Skeletal muscle tissue (tissue), 4 donors: ENCODE measurements around the gene MRGPRG. TPM values are rescaled to one million over a fixed set of nuclear protein-coding genes. Genes with fewer than 3 reads are reported as not detected.
"Not testable (repeated sequence)": the region's sequence is repeated elsewhere in the genome, so short reads cannot be mapped to it uniquely, and the experiment has no call there.

ENCODE experiments used
- H3K27ac ChIP-seq: one replicate; pipeline ENCODE4 v1.7.0; 2013; ENCODE audit warnings: mild to moderate bottlenecking, low read depth, low read length, inconsistent platforms
- H3K27me3 ChIP-seq, 3 donors: one replicate each; pipeline ENCODE4 v1.7.0; 2013; ENCODE audit warnings: low read length in 3 of 3; ENCODE audit not compliant: control insufficient read depth in 3 of 3, insufficient read depth in 3 of 3
- H3K36me3 ChIP-seq, 3 donors: one replicate each; pipeline ENCODE4 v1.7.0; 2013; ENCODE audit warnings: low read length in 3 of 3; ENCODE audit not compliant: control insufficient read depth in 3 of 3, insufficient read depth in 3 of 3
- H3K4me1 ChIP-seq, 3 donors: one replicate each; pipeline ENCODE4 v1.7.0; 2013; ENCODE audit warnings: low read length in 3 of 3, mild to moderate bottlenecking in 3 of 3; ENCODE audit not compliant: control insufficient read depth in 3 of 3, insufficient read depth in 3 of 3
- H3K4me3 ChIP-seq, 3 donors: one replicate each; pipeline ENCODE4 v1.7.0; 2013; ENCODE audit warnings: low read length in 3 of 3
- H3K9ac ChIP-seq, 3 donors: one replicate each; pipeline ENCODE4 v1.7.0; 2013; ENCODE audit warnings: low read length in 3 of 3, mild to moderate bottlenecking in 3 of 3, moderate library complexity in 2 of 3, low read depth in 1 of 3
- H3K9me3 ChIP-seq, 3 donors: one replicate each; pipeline ENCODE4 v1.7.0; 2013; ENCODE audit warnings: low read length in 3 of 3; ENCODE audit not compliant: control insufficient read depth in 3 of 3
- total RNA-seq: library from RNA; depleted of rRNA; stranded (reverse); fragments of >200 nt; gene quantifications from one replicate; pipeline ENCODE4 v1.2.3, GENCODE V29; 2014
- donor health status: Osteomylitis.

Gene MRGPRG, protein sequence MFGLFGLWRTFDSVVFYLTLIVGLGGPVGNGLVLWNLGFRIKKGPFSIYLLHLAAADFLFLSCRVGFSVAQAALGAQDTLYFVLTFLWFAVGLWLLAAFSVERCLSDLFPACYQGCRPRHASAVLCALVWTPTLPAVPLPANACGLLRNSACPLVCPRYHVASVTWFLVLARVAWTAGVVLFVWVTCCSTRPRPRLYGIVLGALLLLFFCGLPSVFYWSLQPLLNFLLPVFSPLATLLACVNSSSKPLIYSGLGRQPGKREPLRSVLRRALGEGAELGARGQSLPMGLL
- total RNA-seq = not detected

GRCh38 chr11:3218483-3219280 is at the start of gene MRGPRG:
MRGPRG (minus strand) TSS chr11:3218813; CDS start chr11:3218813, 0 bp downstream.
- no peaks in the 10 kb centered on the region for H3K9me3 ChIP-seq
- H3K4me3 ChIP-seq = no peak within 1 kb of the TSS
- H3K36me3 ChIP-seq = no peaks in the 10 kb centered on the region

GRCh38 chr11:3262548-3262947 is 43.9 kb upstream of the MRGPRG start:
- not testable (repeated sequence) for H3K4me1 ChIP-seq, H3K4me3 ChIP-seq, H3K27me3 ChIP-seq, H3K9me3 ChIP-seq, H3K36me3 ChIP-seq, H3K27ac ChIP-seq, H3K9ac ChIP-seq

More at GRCh38 chr11:3218483-3219280, at the start of gene MRGPRG:
- H3K4me1 ChIP-seq = no peaks in the 10 kb centered on the region
- H3K9ac ChIP-seq = no peak within 1 kb of the TSS
- H3K27ac ChIP-seq = no peak within 1 kb of the TSS
- H3K27me3 ChIP-seq = peaks cover 50 to 86% (median 84%) of the 10 kb centered on the region in 3 donors

DNA sequence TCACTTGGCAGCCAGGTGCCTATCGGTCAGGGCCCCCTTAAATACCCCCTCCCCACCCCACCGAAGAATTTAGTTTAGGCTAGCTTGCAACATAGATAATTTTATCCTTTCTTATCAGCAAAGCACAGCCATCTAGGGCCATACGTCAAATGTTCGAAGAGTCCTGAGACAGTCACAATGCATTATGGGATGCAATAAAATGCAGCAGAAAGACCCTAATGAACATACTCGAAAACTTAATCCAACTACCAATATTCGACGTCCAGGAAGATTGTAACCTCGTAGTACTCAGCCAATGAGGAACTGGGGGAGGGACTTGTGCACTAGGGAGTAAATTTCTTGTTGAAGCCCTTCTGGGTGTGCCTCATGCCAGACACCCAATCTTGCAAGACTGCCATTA is 43.2 kb upstream of the MRGPRG start:
- not testable (repeated sequence) for H3K4me3 ChIP-seq, H3K36me3 ChIP-seq, H3K9ac ChIP-seq, H3K27ac ChIP-seq, H3K9me3 ChIP-seq, H3K4me1 ChIP-seq, H3K27me3 ChIP-seq

DNA sequence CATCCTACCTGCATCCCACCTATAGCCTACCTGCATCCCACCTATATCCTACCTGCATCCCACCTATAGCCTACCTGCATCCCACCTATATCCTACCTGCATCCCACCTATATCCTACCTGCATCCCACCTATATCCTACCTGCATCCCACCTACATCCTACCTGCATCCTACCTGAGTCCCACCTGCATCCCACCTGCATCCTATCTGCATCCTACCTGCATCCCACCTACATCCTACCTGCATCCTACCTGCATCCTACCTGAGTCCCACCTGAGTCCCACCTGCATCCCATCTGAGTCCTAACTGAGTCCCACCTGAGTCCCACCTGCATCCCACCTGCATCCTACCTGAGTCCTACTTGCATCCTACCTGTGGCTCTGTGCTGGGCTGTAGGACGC is 38.9 kb upstream of the MRGPRG start:
- not testable (repeated sequence) for H3K36me3 ChIP-seq, H3K9me3 ChIP-seq, H3K27me3 ChIP-seq, H3K4me1 ChIP-seq, H3K27ac ChIP-seq, H3K9ac ChIP-seq, H3K4me3 ChIP-seq

GRCh38 chr11:3255241-3255640 is 36.6 kb upstream of the MRGPRG start:
- not testable (repeated sequence) for H3K4me1 ChIP-seq, H3K9ac ChIP-seq, H3K27me3 ChIP-seq, H3K27ac ChIP-seq, H3K36me3 ChIP-seq, H3K9me3 ChIP-seq, H3K4me3 ChIP-seq

GRCh38 chr11:3254773-3255172 is 36.2 kb upstream of the MRGPRG start:
- H3K36me3 ChIP-seq, H3K4me3 ChIP-seq: not testable (repeated sequence)

GRCh38 chr11:3245071-3245470 is 26.5 kb upstream of the MRGPRG start:
- Histone ChIP-seq H3K4me1 (no peaks in the 10 kb centered on the region), H3K27me3 (no peaks in the 10 kb centered on the region), H3K9me3 (no peaks in the 10 kb centered on the region), H3K4me3 (no peak overlapping the region), H3K9ac (no peak overlapping the region), H3K27ac (no peak overlapping the region), H3K36me3 (no peaks in the 10 kb centered on the region)

More at GRCh38 chr11:3254773-3255172, 36.2 kb upstream of the MRGPRG start:
- not testable (repeated sequence) for H3K4me1 ChIP-seq, H3K27ac ChIP-seq, H3K27me3 ChIP-seq, H3K9me3 ChIP-seq, H3K9ac ChIP-seq

DNA sequence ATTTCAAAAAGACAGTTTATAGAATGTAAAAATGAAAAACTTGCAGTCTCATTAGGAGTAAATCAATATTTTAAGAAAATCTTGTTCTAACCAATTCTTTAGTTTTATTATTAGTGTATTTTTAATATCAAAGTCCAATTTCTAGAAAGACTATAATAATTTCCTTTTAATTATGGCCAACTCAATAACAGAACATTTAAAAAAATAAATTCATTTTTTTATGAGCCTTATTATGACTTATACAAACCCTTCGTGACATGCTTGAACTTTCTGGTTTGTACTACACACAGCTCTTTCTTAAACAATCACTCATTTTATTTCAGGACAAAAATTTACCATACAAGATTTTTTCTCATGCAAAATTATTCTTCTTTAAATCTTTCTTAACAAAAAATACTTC is 25.3 kb upstream of the MRGPRG start:
- no peaks in the 10 kb centered on the region for H3K9me3 ChIP-seq
- no peak overlapping the region for H3K4me3 ChIP-seq
- no peak overlapping the region for H3K9ac ChIP-seq
- H3K4me1 ChIP-seq = no peaks in the 10 kb centered on the region
- no peak overlapping the region for H3K27ac ChIP-seq
- no peaks in the 10 kb centered on the region for H3K27me3 ChIP-seq
- no peaks in the 10 kb centered on the region for H3K36me3 ChIP-seq

DNA sequence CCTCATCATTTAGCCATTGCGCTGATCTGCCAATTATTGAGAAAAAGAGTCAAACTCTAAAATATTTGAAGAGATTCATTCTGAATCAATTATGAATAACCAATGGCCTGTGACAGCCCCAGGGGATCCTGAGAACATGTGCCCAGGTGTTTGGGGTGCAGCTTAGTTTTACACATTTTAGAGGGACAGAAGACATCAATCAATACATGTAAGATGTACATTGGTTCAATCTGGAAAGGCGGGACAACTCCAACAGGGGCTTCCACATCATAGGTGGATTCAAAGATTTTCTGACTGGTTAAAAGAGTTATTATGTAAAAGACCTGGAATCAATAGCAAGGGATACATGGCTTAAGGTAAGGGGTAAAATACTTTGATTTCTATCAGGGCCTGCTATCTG is 18.5 kb upstream of the MRGPRG start:
- Histone ChIP-seq H3K36me3 (no peaks in the 10 kb centered on the region), H3K9ac (no peak overlapping the region), H3K27me3 (peaks cover 3 to 9% (median 8%) of the 10 kb centered on the region in 3 donors), H3K27ac (no peak overlapping the region), H3K9me3 (no peaks in the 10 kb centered on the region), H3K4me3 (no peak overlapping the region), H3K4me1 (peaks cover 0 to 4% (median 2%) of the 10 kb centered on the region in 3 donors)

- no peak overlapping the region for H3K9ac ChIP-seq
- no peaks in the 10 kb centered on the region for H3K9me3 ChIP-seq
- peaks cover 20 to 23% (median 20%) of the 10 kb centered on the region in 3 donors for H3K27me3 ChIP-seq
- no peak overlapping the region for H3K4me3 ChIP-seq
- peaks cover 0 to 11% (median 8%) of the 10 kb centered on the region in 3 donors for H3K4me1 ChIP-seq
- no peak overlapping the region for H3K27ac ChIP-seq
- H3K36me3 ChIP-seq = no peaks in the 10 kb centered on the region
Observed at GRCh38 chr11:3234846-3235245, 16.2 kb upstream of the MRGPRG start.
